ENCODE data around the gene CNIH2. TPM values are rescaled to one million over a fixed set of nuclear protein-coding genes. Genes with fewer than 3 reads are reported as not detected.

Gene CNIH2
- total and polyA plus RNA-seq, 2 of the 13 experiments (the other 11 are each of a cell fraction or from before 2014, with no cell fraction given), result 0.60 to 0.69 TPM

GRCh38 chr11:66312549-66313320 is 34.8 kb downstream of the CNIH2 start (continued):
- TF ChIP-seq RXRA (CRISPR knock-in tag; IDR thresholded peaks at IDR 0.05) (0 out of 2 replicates have a peak, but pooled peaks have one; percentile 30), ZMAT5 (CRISPR knock-in tag; IDR thresholded peaks at IDR 0.05; ENCODE audit: borderline replicate concordance, low read depth) (no peak), ZFP36 (IDR thresholded peaks at IDR 0.05; ENCODE audit: borderline replicate concordance, low read depth, low read length, partially characterized antibody) (no peak), TSC22D2 (CRISPR knock-in tag; IDR thresholded peaks at IDR 0.05; ENCODE audit: borderline replicate concordance) (no peak), ZNF230 (CRISPR knock-in tag; IDR thresholded peaks at IDR 0.05) (no peak), U2AF1 (optimal IDR thresholded peaks at IDR 0.05; ENCODE audit: low read depth, low read length) (no peak), ZNF766 (CRISPR knock-in tag; IDR thresholded peaks at IDR 0.05; ENCODE audit: borderline replicate concordance) (no peak), REL (CRISPR knock-in tag; conservative IDR thresholded peaks at IDR 0.05) (no peak), ZFP37 (CRISPR knock-in tag; IDR thresholded peaks at IDR 0.05; ENCODE audit: borderline replicate concordance) (no peak), NBN (conservative IDR thresholded peaks at IDR 0.05) (no peak), RXRB (CRISPR knock-in tag; IDR thresholded peaks at IDR 0.05; ENCODE audit: borderline replicate concordance) (0 out of 2 replicates have a peak, but pooled peaks have one; percentile 7), ZNF121 (CRISPR knock-in tag; IDR thresholded peaks at IDR 0.05) (no peak), MAFF (IDR thresholded peaks at IDR 0.05; ENCODE audit: low read depth, low read length) (no peak), HES4 (CRISPR knock-in tag; IDR thresholded peaks at IDR 0.05; ENCODE audit: borderline replicate concordance) (no peak), SMARCC2 (IDR thresholded peaks at IDR 0.05) (no peak), ZNF282 (IDR thresholded peaks at IDR 0.05; ENCODE audit: partially characterized antibody) (no peak), POLR2A (IDR thresholded peaks at IDR 0.05; ENCODE audit: insufficient read depth in 1 of 2, low read depth in 2 of 2, low read length in 2 of 2) (peak in 1 of 2 experiments; percentile 42; a peak in 2 of 4 replicates), GLI4 (CRISPR knock-in tag; IDR thresholded peaks at IDR 0.05; ENCODE audit: borderline replicate concordance) (no peak), ZNF569 (CRISPR knock-in tag; IDR thresholded peaks at IDR 0.05; ENCODE audit: borderline replicate concordance) (no peak), AHR (CRISPR knock-in tag; IDR thresholded peaks at IDR 0.05) (no peak), TAF1 (CRISPR knock-in tag; IDR thresholded peaks at IDR 0.05) (peak; percentile 36; the same call in 1 of the 2 replicates)
- TF ChIP-seq, protein P1, sequence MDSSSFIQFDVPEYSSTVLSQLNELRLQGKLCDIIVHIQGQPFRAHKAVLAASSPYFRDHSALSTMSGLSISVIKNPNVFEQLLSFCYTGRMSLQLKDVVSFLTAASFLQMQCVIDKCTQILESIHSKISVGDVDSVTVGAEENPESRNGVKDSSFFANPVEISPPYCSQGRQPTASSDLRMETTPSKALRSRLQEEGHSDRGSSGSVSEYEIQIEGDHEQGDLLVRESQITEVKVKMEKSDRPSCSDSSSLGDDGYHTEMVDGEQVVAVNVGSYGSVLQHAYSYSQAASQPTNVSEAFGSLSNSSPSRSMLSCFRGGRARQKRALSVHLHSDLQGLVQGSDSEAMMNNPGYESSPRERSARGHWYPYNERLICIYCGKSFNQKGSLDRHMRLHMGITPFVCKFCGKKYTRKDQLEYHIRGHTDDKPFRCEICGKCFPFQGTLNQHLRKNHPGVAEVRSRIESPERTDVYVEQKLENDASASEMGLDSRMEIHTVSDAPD (CRISPR knock-in tag; IDR thresholded peaks at IDR 0.05), result no peak
- TF ChIP-seq, protein P2, sequence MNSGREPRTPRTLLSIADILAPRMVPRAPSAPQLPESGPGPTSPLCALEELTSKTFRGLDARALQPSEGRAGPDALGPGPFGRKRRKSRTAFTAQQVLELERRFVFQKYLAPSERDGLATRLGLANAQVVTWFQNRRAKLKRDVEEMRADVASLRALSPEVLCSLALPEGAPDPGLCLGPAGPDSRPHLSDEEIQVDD (CRISPR knock-in tag; IDR thresholded peaks at IDR 0.05; ENCODE audit: borderline replicate concordance), result no peak
- TF ChIP-seq, protein P3, sequence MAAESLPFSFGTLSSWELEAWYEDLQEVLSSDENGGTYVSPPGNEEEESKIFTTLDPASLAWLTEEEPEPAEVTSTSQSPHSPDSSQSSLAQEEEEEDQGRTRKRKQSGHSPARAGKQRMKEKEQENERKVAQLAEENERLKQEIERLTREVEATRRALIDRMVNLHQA (CRISPR knock-in tag; IDR thresholded peaks at IDR 0.05), result no peak
- TF ChIP-seq, protein P4, sequence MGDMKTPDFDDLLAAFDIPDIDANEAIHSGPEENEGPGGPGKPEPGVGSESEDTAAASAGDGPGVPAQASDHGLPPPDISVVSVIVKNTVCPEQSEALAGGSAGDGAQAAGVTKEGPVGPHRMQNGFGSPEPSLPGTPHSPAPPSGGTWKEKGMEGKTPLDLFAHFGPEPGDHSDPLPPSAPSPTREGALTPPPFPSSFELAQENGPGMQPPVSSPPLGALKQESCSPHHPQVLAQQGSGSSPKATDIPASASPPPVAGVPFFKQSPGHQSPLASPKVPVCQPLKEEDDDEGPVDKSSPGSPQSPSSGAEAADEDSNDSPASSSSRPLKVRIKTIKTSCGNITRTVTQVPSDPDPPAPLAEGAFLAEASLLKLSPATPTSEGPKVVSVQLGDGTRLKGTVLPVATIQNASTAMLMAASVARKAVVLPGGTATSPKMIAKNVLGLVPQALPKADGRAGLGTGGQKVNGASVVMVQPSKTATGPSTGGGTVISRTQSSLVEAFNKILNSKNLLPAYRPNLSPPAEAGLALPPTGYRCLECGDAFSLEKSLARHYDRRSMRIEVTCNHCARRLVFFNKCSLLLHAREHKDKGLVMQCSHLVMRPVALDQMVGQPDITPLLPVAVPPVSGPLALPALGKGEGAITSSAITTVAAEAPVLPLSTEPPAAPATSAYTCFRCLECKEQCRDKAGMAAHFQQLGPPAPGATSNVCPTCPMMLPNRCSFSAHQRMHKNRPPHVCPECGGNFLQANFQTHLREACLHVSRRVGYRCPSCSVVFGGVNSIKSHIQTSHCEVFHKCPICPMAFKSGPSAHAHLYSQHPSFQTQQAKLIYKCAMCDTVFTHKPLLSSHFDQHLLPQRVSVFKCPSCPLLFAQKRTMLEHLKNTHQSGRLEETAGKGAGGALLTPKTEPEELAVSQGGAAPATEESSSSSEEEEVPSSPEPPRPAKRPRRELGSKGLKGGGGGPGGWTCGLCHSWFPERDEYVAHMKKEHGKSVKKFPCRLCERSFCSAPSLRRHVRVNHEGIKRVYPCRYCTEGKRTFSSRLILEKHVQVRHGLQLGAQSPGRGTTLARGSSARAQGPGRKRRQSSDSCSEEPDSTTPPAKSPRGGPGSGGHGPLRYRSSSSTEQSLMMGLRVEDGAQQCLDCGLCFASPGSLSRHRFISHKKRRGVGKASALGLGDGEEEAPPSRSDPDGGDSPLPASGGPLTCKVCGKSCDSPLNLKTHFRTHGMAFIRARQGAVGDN (CRISPR knock-in tag; IDR thresholded peaks at IDR 0.05), result 0 out of 2 replicates have a peak, but pooled peaks have one; percentile 2

All from HepG2 (cell line).